Trophoblast cell (in vitro differentiated cells and primary cell): ENCODE data around the gene TAGAP.

Experiments used
- DNase-seq, 2 donors: peaks; one replicate each; pipeline ENCODE4 v3.0.0-alpha.2; 2016
- H2AFZ ChIP-seq: 2 replicates; pipeline ENCODE4 v1.6.1; 2013; ENCODE audit warnings: low read length, moderate library complexity, mild to moderate bottlenecking; ENCODE audit not compliant: insufficient read depth, poor library complexity
- H2AK5ac ChIP-seq: 2 replicates; pipeline ENCODE4 v1.6.1; 2013; ENCODE audit warnings: mild to moderate bottlenecking, low read length
- H2BK120ac ChIP-seq: 2 replicates; pipeline ENCODE4 v1.6.1; 2013; ENCODE audit warnings: low read length, mild to moderate bottlenecking, moderate library complexity; ENCODE audit not compliant: insufficient read depth, poor library complexity
- H2BK12ac ChIP-seq: 2 replicates; pipeline ENCODE4 v1.6.1; 2013; ENCODE audit warnings: mild to moderate bottlenecking, low read length, moderate library complexity
- H2BK5ac ChIP-seq: 2 replicates; pipeline ENCODE4 v1.6.1; 2013; ENCODE audit warnings: low read length, low read depth, moderate library complexity, mild to moderate bottlenecking; ENCODE audit not compliant: poor library complexity
- H3K14ac ChIP-seq: 2 replicates; pipeline ENCODE4 v1.6.1; 2013; ENCODE audit warnings: mild to moderate bottlenecking, low read length
- H3K18ac ChIP-seq: 2 replicates; pipeline ENCODE4 v1.6.1; 2013; ENCODE audit warnings: mild to moderate bottlenecking, low read length
- H3K23ac ChIP-seq: 2 replicates; pipeline ENCODE4 v1.6.1; 2013; ENCODE audit warnings: low read length
- H3K27ac ChIP-seq: 2 replicates; pipeline ENCODE4 v1.5.1; 2013; ENCODE audit warnings: low read depth, mild to moderate bottlenecking, inconsistent platforms, low read length, moderate library complexity
- H3K27me3 ChIP-seq: 2 replicates; pipeline ENCODE4 v1.6.1; 2013; ENCODE audit warnings: inconsistent platforms, mild to moderate bottlenecking, low read length, moderate library complexity; ENCODE audit not compliant: insufficient read depth
- H3K36me3 ChIP-seq, 2 experiments: 1 replicate in 1 of 2; 2 replicates in 1 of 2; pipeline ENCODE4 v1.6.1; 2013; ENCODE audit warnings: low read length in 2 of 2, mild to moderate bottlenecking in 2 of 2, moderate library complexity in 1 of 2; ENCODE audit not compliant: insufficient read depth in 2 of 2, control insufficient read depth in 1 of 2
- H3K4ac ChIP-seq: 2 replicates; pipeline ENCODE4 v1.6.1; 2013; ENCODE audit warnings: low read depth, mild to moderate bottlenecking, low read length, moderate library complexity
- H3K4me1 ChIP-seq, 2 experiments: 1 replicate in 1 of 2; 2 replicates in 1 of 2; pipeline ENCODE4 v1.6.1; 2013; ENCODE audit warnings: low read length in 2 of 2, mild to moderate bottlenecking in 2 of 2, moderate library complexity in 1 of 2; ENCODE audit not compliant: insufficient read depth in 2 of 2, control insufficient read depth in 1 of 2
- H3K4me2 ChIP-seq: 2 replicates; pipeline ENCODE4 v1.6.1; 2013; ENCODE audit warnings: inconsistent platforms, mild to moderate bottlenecking, low read length, moderate library complexity
- H3K4me3 ChIP-seq: 2 replicates; pipeline ENCODE4 v1.5.1; 2013; ENCODE audit warnings: mild to moderate bottlenecking, low read depth, low read length, inconsistent platforms
- H3K79me1 ChIP-seq: one replicate; pipeline ENCODE4 v1.6.1; 2013; ENCODE audit warnings: low read length
- H3K79me2 ChIP-seq: 2 replicates; pipeline ENCODE4 v1.6.1; 2013; ENCODE audit warnings: low read length, mild to moderate bottlenecking; ENCODE audit not compliant: control insufficient read depth, insufficient read depth, poor library complexity
- H3K9ac ChIP-seq: 2 replicates; pipeline ENCODE4 v1.6.1; 2013; ENCODE audit warnings: mild to moderate bottlenecking, low read length
- H3K9me3 ChIP-seq: 2 replicates; pipeline ENCODE4 v1.6.1; 2013; ENCODE audit warnings: low read depth, mild to moderate bottlenecking, control low read depth, inconsistent platforms, low read length; ENCODE audit not compliant: insufficient read depth
- H4K12ac ChIP-seq: 2 replicates; pipeline ENCODE4 v1.6.1; 2013; ENCODE audit warnings: low read depth, mild to moderate bottlenecking, low read length, moderate library complexity
- H4K8ac ChIP-seq: 2 replicates; pipeline ENCODE4 v1.6.1; 2013; ENCODE audit warnings: low read depth, mild to moderate bottlenecking, low read length, moderate library complexity
- H4K91ac ChIP-seq: one replicate; pipeline ENCODE4 v1.6.1; 2013; ENCODE audit warnings: low read depth, mild to moderate bottlenecking, low read length, moderate library complexity
- WGBS: extraction: QIAGEN DNeasy Blood & Tissue Kit; methylation state at CpG from one replicate; pipeline ENCODE4 v1.1.7; 2013; ENCODE audit warnings: missing lambda C conversion rate; ENCODE audit not compliant: insufficient read length, insufficient coverage; ENCODE audit errors: extremely low coverage; 5-methylcytosine and 5-hydroxymethylcytosine counted together

TAGAP gene

DNA sequence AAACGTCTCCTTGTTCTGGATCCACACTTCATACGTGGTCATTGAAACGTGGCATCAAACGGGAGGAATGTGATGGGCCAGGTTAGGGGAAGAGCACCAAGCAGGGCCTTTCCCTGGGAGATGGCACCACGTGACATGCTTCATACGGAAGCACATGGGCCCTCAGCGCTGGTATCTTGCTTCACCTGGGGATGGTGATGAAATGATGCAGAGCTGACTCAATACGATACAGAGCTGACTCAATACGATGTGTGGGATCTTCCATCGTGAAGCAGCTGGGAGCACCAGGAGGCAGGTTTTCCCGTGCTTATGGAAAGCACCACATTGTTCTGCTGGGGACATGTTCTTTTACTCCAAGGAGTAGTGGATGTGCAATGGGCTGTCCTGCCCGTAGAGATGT is 22.5 kb upstream of the TAGAP start:
- no peak overlapping the region for H4K12ac ChIP-seq
- peak; percentile 91 to 95 for DNase-seq
- no peaks in the 10 kb centered on the region for H3K36me3 ChIP-seq
- H3K4me2 ChIP-seq, result no peak overlapping the region
- no peak overlapping the region for H3K23ac ChIP-seq
- H3K4ac ChIP-seq, result no peak overlapping the region
- H3K14ac ChIP-seq, result no peak overlapping the region
- H3K4me3 ChIP-seq, result no peak overlapping the region
- no peak overlapping the region for H3K9ac ChIP-seq
- H2BK120ac ChIP-seq, result no peak overlapping the region
- H3K9me3 ChIP-seq, result peaks cover 4% of the 10 kb centered on the region
- no peaks in the 10 kb centered on the region for H3K79me2 ChIP-seq
- no peak overlapping the region for H2BK5ac ChIP-seq
- peaks cover 5% of the 10 kb centered on the region for H3K27me3 ChIP-seq
- H3K4me1 ChIP-seq, result no peaks in the 10 kb centered on the region
- no peak overlapping the region for H2BK12ac ChIP-seq
- no CpG with 5 or more reads among the region's 12 CpGs for WGBS
- H4K8ac ChIP-seq, result no peak overlapping the region
- no peak overlapping the region for H4K91ac ChIP-seq
- no peak overlapping the region for H3K27ac ChIP-seq
- H3K18ac ChIP-seq, result no peak overlapping the region
- H3K79me1 ChIP-seq, result no peaks in the 10 kb centered on the region
- H2AK5ac ChIP-seq, result no peak overlapping the region
- H2AFZ ChIP-seq, result no peak overlapping the region

DNA sequence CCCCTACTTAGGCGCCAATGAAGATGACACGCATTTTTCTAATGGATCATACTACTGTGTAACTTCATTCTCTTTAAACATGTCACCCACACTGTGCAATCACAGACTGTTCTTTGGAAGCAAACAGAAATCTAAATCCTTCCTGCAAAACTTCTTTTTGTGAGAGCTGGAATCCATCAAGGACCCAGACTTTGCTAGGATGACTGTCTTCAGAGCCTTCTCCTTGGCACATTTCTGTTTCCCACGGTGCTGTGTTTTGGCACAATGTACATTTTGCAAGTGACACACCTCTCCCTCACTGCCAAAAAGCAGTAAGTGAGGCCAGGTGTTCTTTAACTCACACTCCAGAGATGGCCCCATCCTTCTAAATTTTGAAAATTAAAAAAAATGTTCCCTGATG is 21.7 kb upstream of the TAGAP start:
- H2BK5ac ChIP-seq, result no peak overlapping the region
- no peak overlapping the region for H4K8ac ChIP-seq
- peaks cover 5% of the 10 kb centered on the region for H3K27me3 ChIP-seq
- no peak overlapping the region for H2BK12ac ChIP-seq
- no peak overlapping the region for H3K14ac ChIP-seq
- no peak for DNase-seq
- no peak overlapping the region for H3K18ac ChIP-seq
- WGBS, result no CpG with 5 or more reads among the region's 3 CpGs
- H3K79me1 ChIP-seq, result no peaks in the 10 kb centered on the region
- H3K4me3 ChIP-seq, result no peak overlapping the region
- no peak overlapping the region for H3K4ac ChIP-seq
- H4K91ac ChIP-seq, result no peak overlapping the region
- peaks cover 4% of the 10 kb centered on the region for H3K9me3 ChIP-seq
- no peak overlapping the region for H3K4me2 ChIP-seq
- H3K79me2 ChIP-seq, result no peaks in the 10 kb centered on the region
- no peaks in the 10 kb centered on the region for H3K4me1 ChIP-seq
- no peaks in the 10 kb centered on the region for H3K36me3 ChIP-seq
- no peak overlapping the region for H3K9ac ChIP-seq
- no peak overlapping the region for H2AFZ ChIP-seq
- no peak overlapping the region for H2AK5ac ChIP-seq
- H3K23ac ChIP-seq, result no peak overlapping the region
- no peak overlapping the region for H3K27ac ChIP-seq
- no peak overlapping the region for H4K12ac ChIP-seq
- no peak overlapping the region for H2BK120ac ChIP-seq

DNA sequence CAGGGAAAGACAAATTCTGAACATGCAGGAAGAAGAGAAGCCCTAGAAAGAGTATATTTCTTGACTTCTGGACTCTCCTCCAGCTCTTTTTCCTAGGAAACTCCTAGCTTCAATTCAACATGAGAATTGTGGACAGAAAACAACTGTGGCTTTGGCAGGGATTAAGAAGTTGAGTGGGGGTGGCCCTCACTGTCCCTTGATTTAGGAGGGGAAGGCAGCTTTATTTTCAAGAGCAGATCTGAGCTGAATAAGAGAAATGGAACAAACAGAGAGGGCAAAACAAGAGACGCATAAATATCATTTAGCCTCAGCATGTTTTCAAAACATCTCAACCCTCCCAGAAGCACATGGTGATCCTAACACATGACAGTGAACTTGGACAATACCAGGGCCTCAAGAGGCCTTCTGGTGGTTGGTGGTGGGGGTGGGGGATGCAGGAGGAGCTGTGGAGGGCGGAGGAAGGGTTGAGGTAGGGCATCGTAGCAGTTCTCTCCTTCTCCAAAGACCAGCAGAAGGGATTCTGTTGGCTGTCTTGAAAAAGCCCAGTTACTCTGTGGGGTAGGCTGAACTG is 21.1 kb upstream of the TAGAP start:
- no peak overlapping the region for H4K91ac ChIP-seq
- WGBS, result no CpG with 5 or more reads among the region's 3 CpGs
- H3K14ac ChIP-seq, result no peak overlapping the region
- DNase-seq, result no peak
- H2BK12ac ChIP-seq, result no peak overlapping the region
- no peak overlapping the region for H3K18ac ChIP-seq
- H3K23ac ChIP-seq, result no peak overlapping the region
- no peaks in the 10 kb centered on the region for H3K79me2 ChIP-seq
- no peak overlapping the region for H4K8ac ChIP-seq
- no peaks in the 10 kb centered on the region for H3K36me3 ChIP-seq
- no peak overlapping the region for H3K4ac ChIP-seq
- H3K4me3 ChIP-seq, result no peak overlapping the region
- H3K27me3 ChIP-seq, result peaks cover 5% of the 10 kb centered on the region
- H2BK5ac ChIP-seq, result no peak overlapping the region
- H3K4me2 ChIP-seq, result no peak overlapping the region
- no peak overlapping the region for H2AFZ ChIP-seq
- H2BK120ac ChIP-seq, result no peak overlapping the region
- H3K27ac ChIP-seq, result no peak overlapping the region
- H2AK5ac ChIP-seq, result no peak overlapping the region
- H3K9me3 ChIP-seq, result peaks cover 8% of the 10 kb centered on the region
- no peaks in the 10 kb centered on the region for H3K79me1 ChIP-seq
- no peak overlapping the region for H3K9ac ChIP-seq
- H4K12ac ChIP-seq, result no peak overlapping the region
- H3K4me1 ChIP-seq, result no peaks in the 10 kb centered on the region

DNA sequence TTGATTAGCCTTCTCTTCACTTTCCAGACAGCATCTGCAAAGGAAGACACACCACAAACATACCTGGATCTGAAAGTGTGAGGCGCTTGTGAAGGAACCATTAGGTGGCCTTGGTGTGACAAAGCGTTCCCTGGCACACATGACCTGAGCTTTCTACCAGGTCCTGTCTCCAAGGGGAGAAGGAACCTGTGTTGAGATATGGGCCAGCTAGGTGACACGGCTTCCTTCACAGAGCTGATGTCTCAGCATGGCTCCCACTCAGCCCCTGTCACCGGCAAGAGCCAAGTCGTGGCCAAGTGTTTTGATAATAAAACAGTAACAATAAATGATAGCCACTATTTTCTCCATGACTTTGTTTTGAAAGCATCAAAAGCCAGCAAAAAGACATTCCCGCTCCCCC is 20.3 kb upstream of the TAGAP start:
- H4K8ac ChIP-seq, result no peak overlapping the region
- no peaks in the 10 kb centered on the region for H3K79me2 ChIP-seq
- H3K79me1 ChIP-seq, result no peaks in the 10 kb centered on the region
- H3K23ac ChIP-seq, result no peak overlapping the region
- H3K27ac ChIP-seq, result no peak overlapping the region
- H3K4me2 ChIP-seq, result no peak overlapping the region
- no peak overlapping the region for H2BK5ac ChIP-seq
- H2BK12ac ChIP-seq, result no peak overlapping the region
- H3K4ac ChIP-seq, result no peak overlapping the region
- no peak overlapping the region for H4K91ac ChIP-seq
- no peak overlapping the region for H2AK5ac ChIP-seq
- H3K27me3 ChIP-seq, result peaks cover 5% of the 10 kb centered on the region
- DNase-seq, result no peak
- H3K9me3 ChIP-seq, result peaks cover 10% of the 10 kb centered on the region
- H3K4me1 ChIP-seq, result no peaks in the 10 kb centered on the region
- no CpG with 5 or more reads among the region's 6 CpGs for WGBS
- H3K18ac ChIP-seq, result no peak overlapping the region
- H3K4me3 ChIP-seq, result no peak overlapping the region
- no peak overlapping the region for H4K12ac ChIP-seq
- H3K14ac ChIP-seq, result no peak overlapping the region
- H2BK120ac ChIP-seq, result no peak overlapping the region
- no peak overlapping the region for H3K9ac ChIP-seq
- H3K36me3 ChIP-seq, result no peaks in the 10 kb centered on the region
- H2AFZ ChIP-seq, result no peak overlapping the region
